HG03460 (cell line): Measurements from ENCODE around the gene CHRNA10.

Experiments used
- ATAC-seq: cut with Tn5 transposase; IDR thresholded peaks from one replicate; pipeline ENCODE4 v1.9.1; 2021; ENCODE audit not compliant: unreplicated experiment

Gene CHRNA10

DNA sequence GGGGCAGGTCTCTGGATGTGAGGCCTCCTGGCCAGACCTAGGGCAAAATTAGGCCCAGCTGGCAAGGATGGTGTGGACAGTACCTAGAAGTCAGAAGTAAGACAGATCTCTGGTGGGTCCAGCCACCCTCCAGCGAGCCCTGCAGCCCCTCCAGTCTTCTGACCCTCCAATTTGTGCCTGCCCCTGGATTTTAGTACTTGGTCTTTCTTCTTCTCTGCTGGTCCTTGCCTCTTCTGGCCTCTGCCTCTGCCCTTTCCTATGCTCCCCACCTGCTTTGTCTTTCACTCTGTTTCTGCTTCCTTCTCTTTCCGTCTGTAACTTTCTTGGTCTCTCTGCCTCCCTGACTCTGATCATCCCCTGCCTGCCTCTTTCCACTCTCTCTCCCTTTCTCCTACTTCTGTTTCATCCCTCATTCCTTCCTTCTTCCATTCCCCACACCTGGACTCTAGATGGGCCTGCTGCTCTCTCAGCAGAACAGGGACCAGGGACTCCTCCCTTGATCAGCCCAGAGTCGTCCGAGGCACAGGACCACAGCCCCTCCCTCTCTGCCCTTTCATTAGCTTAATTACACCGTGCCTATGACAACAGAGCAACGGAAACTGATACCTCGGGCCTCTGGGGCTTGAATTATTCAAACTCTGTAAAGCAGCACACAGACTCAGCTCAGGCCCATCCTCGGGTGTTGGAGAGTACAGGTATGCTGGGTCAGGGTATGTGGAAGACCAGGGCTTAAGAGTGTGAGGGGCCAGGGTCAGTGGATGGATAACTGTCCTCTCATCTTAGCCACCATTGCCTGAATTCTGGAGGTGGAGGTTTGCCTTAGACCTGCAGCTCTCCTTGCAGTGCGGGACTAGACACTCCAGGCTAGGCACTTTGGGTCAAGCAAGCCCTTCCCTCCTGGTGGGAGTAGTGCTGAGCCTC lies at the start of gene CHRNA10:
CHRNA10 (minus strand) TSS at position 51 of the 921 bp plus-strand sequence. CDS start 72 bp downstream, outside the sequence.
- ATAC-seq, result no peak

- ATAC-seq, result no peak
These were observed 41.1 kb upstream of the CHRNA10 start for GRCh38 chr11:3712274-3712673.

DNA sequence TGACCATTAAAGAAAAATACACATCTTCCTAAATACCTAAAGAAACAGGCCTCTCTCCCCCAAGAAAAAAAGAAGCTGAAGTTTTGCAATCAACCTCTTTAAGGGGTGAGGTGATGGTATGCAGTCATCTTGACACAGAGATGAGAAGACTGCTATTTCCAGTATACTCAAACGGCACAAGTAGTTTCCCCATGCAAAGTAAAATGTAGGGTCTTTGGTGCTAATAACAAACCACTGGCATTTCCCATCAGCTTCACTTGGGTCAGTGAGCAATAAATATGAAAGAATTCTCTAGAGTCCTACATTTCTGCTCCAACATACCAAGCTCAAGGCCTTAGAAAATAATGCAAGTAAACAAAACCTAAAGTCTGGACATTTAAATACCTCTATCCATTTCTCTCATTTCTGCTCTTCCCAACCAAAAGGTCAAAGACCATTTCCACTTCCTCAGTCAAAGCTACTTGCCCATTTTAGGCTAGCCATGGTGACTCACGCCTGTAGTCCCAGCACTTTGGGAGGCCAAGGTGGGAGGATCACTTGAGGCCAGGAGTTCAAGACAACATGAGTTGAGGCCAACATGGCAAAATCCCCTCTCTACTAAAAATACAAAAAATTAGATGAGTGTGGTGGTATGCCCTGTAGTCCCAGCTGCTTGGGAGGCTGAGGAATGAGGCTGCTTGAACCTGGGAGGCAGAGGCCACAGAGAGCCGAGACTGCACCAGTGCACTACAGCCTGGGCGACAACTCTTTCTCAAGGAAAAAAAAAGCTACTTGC lies 39.5 kb upstream of the CHRNA10 start:
- ATAC-seq, result no peak

DNA sequence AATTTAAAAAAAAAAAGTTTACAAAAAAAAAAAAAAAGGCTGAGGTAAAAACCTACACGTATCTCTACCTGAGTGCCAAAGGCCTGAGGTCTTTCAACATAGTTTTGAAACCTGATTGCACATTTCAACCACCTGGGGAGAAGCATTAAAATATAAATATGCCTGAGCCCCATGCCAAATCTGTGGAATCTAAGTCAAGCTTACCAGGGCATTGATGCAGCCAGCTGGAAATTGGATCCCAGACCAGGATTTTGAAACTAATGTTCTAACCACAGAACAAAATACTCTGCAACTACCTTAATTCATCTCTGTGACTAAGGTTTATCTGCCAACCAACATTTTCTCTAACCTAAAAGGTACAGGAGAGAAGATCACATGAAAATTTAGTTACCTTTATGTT lies 38.8 kb upstream of the CHRNA10 start:
- no peak for ATAC-seq

DNA sequence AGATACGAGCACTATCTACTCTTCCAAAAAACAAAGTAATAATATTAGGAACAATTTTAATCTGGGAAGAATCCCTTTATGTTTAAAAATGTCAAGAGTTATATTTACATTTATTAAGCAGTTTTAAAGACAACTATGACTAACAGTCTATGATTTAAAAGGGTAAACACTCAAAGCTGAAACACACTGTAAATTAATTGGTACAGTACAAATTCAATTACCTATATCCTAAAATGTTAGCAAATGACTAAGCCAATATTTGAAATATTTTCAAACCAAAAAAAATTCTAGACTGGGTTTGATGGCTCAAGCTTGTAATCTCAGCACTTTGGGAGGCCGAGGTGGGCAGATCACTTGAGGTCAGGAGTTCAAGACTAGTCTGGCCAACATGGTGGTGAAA lies 36.0 kb upstream of the CHRNA10 start:
- no peak for ATAC-seq

DNA sequence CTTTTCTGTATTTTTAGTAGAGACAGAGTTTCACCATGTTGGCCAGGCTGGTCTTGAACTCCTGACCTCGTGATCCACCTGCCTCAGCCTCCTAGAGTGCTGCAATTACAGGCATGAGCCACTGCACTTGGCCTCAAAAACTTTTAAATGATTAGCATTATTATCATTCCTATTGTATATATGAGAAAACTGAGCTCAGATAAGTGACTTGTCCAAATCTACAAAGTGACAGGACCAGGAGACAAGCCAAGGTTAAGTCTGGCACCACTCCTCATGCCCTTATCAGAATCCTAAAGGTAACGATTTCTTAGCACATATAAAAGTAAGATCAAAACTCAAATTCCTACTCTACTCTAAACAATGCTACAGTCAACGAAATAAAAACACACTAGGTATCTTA lies 32.2 kb upstream of the CHRNA10 start:
- no peak for ATAC-seq

- ATAC-seq, result no peak
These were observed 29.7 kb upstream of the CHRNA10 start for GRCh38 chr11:3700910-3701309.

- ATAC-seq, result no peak
These were observed 29.2 kb upstream of the CHRNA10 start for GRCh38 chr11:3700410-3700809.

GRCh38 chr11:3686751-3687150 lies 15.6 kb upstream of the CHRNA10 start:
- ATAC-seq, result no peak

DNA sequence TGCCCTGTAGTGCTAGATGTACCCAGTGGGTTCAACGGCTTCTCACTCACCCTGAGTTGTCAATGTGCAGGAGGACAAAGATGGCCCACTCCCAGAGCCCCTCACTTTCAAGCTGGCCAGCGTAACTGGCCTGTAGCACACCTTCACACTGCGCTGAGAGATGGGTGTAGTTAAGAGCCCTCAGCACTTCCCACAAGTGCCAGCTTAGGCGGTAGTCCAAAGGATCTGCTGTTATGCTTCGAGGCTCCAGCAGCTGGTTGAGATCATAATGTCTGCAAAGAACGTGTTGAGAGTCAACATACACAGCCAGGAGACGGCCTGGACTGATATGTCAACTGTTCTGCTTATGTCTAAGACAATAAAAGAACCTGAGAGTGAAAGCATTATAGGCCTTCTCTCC lies 14.7 kb upstream of the CHRNA10 start:
- ATAC-seq, result no peak

- no peak for ATAC-seq
These were observed 13.6 kb upstream of the CHRNA10 start for GRCh38 chr11:3684819-3685172.

GRCh38 chr11:3684129-3684818 lies 13.1 kb upstream of the CHRNA10 start:
- no peak for ATAC-seq

DNA sequence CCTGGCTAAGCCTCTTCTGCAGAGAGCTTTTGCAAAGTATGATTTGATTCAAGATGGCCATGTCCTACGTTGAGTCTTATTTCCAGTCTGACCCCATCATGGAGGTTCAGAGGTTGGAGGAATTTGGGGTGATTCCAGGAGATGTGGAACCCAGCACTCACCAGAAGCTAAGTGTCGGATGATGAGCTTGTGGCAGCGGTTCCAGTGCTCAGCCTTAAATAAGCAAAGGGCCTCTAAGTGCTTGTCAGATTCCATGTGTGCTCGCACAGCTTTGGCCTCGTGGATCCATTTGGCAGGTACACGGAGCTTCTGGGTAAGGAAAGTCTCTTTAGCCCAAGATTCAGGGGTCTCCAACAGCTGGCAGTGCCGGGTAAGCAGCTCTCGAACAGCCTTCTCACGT lies 11.9 kb upstream of the CHRNA10 start:
- no peak for ATAC-seq

DNA sequence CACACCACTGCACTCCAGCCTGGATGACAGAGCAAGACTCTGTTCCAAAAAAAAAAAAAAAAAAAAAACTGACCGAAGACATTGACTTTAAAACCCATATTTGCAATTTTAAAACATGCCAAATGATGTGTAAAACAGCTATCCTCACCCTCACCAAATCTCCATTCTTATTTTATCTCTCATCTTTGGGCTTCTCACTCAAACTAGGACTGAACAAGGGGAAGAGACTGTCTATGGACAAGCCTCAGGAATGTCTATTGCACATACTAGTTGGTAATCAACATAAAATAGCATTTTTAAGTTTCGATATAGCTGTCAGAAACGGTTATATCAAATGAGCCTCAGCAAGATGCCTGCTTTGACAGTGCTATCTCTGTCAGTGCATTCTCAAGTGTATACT lies 7.9 kb upstream of the CHRNA10 start:
- ATAC-seq, result no peak

DNA sequence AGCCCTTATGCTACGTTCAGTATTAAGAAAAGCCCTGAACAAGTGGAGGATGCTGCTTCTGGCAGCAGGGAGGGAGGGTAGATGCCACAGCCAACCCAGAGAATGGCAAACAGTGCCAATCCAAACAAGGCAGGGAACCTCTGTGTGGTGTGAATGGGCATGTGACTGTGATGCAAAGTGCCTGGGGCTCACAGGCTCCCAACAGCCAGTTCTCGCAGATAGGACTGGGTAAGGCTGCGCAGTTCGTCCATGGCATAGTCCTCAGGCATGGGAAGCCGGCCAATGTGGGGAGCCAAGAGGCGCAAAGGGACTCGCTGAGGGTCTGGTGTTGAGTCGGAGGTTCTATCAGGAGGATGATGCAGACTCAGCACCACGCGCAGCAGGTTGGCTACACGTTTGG lies 4.8 kb upstream of the CHRNA10 start:
- no peak for ATAC-seq

- ATAC-seq, result no peak
These were observed 3.0 kb upstream of the CHRNA10 start for GRCh38 chr11:3674189-3674588.

DNA sequence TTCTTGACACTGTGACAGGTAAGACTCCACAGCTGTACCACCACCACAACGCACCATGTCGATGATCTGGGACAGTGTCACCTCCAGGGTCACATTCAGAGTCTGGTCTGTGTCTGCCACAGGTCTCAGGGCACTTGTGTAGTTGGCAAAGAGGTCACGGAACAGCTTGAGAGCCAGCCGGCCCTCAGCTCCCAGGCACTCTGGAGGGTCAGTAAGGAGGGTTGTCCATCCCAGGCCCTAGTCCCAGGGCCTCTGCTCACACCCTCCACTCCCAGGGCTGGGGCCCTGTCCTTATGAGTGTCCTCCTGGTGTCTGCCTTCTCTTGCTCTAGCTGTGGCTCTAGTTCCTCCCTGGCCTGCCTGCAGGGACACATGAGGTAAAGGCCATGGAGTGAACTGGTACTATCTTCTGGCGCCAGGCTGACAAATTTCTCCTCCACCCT lies 1.4 kb downstream of the CHRNA10 start:
- no peak for ATAC-seq

DNA sequence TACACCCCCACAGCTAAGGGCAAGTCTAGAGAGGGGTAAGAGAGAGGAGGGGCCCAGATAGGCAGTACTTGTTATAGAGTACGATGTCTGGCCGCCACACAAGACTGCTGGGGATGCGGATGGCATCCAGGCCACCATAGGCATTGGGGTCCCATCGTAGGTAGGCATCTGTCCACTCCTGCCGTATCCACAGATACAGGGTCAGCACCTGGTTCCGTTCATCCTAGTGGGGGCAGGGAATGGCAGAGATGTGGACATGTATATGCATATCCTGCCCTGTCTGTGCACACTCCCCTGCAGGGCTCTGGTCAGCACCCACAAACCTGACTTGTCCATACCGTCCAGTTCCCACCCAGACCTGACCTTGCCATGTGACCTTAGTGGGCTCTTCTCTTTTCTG lies 2.1 kb downstream of the CHRNA10 start:
- no peak for ATAC-seq

- no peak for ATAC-seq
These were observed 3.8 kb downstream of the CHRNA10 start for GRCh38 chr11:3667149-3668035.

- no peak for ATAC-seq
These were observed 5.1 kb downstream of the CHRNA10 start for GRCh38 chr11:3666023-3666530.
